Measurements from ENCODE around the gene ATG2A.

ATG2A gene

GRCh38 chr11:64891215-64891848, 25.7 kb downstream of the ATG2A start:
- no peak overlapping the region for H3K4me3 ChIP-seq (ENCODE audit: low read length)
- no peak for DNase-seq (ENCODE audit: low read depth, low spot score)

DNA sequence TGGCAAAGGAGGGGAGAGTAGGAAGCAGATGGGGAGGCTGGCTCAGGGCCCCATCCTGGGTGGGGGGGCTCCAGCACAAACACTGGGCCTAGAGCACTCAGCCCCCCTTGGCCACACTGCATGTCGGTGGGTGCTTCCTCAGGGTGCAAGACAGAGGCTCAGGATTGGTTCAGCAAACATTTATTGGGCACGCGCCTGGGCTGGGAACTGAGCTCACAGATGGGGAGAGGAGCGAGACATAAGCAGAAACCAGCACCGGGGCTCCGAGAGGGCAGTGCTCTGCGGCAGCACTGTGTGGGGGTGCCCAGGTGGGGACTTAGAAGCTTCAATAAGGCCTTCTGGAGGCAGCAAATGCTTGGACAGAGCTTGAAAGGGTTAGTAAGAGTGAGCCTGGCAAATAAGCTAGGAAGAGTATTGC, 26.5 kb downstream of the ATG2A start:
- DNase-seq (ENCODE audit: low read depth, low spot score), result no peak
- H3K4me3 ChIP-seq (ENCODE audit: low read length), result no peak overlapping the region

GRCh38 chr11:64888729-64889511, 28.1 kb downstream of the ATG2A start:
- no peak overlapping the region for H3K4me3 ChIP-seq (ENCODE audit: low read length)
- DNase-seq (ENCODE audit: low read depth, low spot score), result no peak

DNA sequence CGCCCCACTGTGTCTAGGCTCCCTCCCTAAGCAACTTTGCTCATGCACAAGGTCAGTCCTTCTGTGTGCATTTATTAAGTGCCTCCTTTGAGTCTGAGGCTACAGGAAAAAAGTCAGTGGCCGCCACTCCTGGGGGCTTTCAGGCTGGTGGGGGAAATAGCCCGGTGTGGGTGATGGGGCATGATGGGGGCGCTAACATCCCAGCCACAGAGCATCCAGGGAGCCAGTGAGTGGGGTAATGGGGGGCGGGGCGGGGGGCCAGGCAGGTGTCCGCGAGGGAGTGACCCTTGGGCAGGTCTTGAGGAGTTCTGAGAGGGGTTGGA, 28.6 kb downstream of the ATG2A start:
- peak overlapping the region; percentile 48 for H3K4me3 ChIP-seq (ENCODE audit: low read length)
- DNase-seq (ENCODE audit: low read depth, low spot score), result no peak

DNA sequence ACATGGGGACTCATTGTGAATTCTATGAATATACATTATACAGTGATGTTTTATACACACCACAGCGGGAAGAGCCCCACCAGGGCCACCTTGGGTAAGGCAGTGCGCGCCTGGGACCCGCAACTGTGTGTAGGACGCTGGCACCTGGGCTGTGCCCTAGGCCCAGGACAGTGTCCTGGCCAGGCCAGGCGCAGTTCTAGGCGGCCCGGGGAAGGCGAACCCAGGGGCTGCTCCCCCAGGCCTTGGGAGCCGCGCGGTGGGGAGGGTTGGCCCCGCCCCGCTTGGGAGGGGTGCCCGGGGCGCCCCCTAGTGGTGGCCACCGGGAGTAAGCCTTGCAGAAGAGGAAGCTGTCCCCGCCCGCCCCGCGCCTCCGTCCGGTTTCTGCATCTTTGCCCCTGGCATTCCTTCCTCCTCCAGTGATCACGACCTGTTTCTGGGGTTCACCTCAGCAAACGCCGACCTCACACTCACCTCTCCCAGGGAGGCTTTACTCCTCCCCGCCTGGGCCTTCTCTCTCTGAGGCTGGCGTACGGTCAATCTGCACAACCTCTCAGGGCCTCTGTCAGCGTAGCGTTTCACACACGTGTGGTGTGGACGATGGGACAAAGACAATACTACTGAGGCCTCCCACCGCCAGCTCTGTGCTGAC, 29.1 kb downstream of the ATG2A start:
- H3K4me3 ChIP-seq (ENCODE audit: low read length), result peak overlapping the region; percentile 48
- DNase-seq (ENCODE audit: low read depth, low spot score), result peak; percentile 50

GRCh38 chr11:64887234-64887756, 29.7 kb downstream of the ATG2A start:
- no peak for DNase-seq (ENCODE audit: low read depth, low spot score)
- no peak overlapping the region; the same call in 1 of the 2 replicates for H3K4me3 ChIP-seq (ENCODE audit: low read length)

- no peak overlapping the region for H3K4me3 ChIP-seq (ENCODE audit: low read length)
- DNase-seq (ENCODE audit: low read depth, low spot score), result no peak
These were observed 31.4 kb downstream of the ATG2A start for GRCh38 chr11:64885367-64886286.

GRCh38 chr11:64884019-64884418, 33.0 kb downstream of the ATG2A start:
- H3K4me3 ChIP-seq (ENCODE audit: low read length), result no peak overlapping the region
- DNase-seq (ENCODE audit: low read depth, low spot score), result no peak

DNA sequence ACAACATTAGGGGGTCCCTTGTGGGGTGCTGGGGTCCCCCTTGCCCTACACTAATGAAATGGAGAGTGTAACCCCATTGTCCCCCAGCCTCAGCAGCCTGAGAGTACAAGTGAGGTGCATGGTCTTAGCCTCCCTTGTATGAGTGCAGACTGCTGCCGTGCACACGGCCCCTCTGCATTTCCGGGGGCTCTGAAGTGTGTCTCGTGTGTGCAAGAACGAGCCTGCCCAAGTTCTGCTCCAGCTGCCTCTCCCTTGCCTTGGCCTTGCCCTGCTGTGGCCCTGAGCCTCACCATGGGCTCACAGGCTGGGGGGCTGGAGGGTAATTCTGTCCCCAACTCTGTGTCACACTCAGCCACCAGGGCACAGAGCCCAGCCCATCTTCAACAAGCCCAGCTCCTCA, 33.4 kb downstream of the ATG2A start:
- H3K4me3 ChIP-seq (ENCODE audit: low read length), result no peak overlapping the region
- no peak for DNase-seq (ENCODE audit: low read depth, low spot score)

GRCh38 chr11:64882243-64882642, 34.8 kb downstream of the ATG2A start:
- no peak for DNase-seq (ENCODE audit: low read depth, low spot score)
- no peak overlapping the region for H3K4me3 ChIP-seq (ENCODE audit: low read length)

GRCh38 chr11:64881476-64881875, 35.5 kb downstream of the ATG2A start:
- no peak for DNase-seq (ENCODE audit: low read depth, low spot score)

DNA sequence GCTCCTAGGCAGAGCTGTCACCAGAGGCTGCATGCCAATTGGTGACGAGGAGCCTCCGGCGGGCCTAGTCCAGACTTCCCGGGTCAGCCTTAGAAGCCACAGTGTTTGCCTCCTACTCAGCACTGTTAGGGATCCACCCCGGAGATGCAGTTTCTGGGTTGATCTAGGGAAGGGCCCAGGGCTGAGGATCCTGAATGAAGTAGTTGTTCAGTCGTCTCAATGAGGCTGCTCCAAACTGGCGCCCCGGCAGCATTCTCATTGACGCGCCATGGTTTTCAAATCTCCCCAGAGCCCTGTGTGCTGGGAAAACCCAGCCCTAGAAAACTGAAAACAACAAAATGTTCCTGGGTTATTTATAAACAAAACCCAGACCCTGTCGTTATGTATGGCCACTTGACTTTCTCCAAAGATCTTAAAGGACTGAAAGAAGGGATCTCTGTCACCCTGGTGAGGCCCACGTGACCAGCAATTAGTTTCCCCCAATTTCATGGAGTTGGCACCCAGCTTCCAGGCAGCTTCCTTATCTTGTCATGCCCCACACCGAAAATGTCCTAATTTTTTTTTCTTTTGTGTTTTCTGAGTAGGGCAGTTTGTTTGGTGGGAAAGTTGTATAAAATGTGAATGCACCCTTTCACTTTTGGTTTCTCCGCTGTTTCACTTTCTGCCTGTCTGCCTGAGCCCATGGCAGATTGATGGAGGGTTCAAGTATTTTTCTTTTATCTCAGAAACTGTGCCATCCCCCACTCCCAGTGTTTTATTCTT, 36.6 kb downstream of the ATG2A start:
- H3K4me3 ChIP-seq (ENCODE audit: low read length), result no peak overlapping the region
- DNase-seq (ENCODE audit: low read depth, low spot score), result no peak

More at GRCh38 chr11:64881476-64881875, 35.5 kb downstream of the ATG2A start:
- H3K4me3 ChIP-seq (ENCODE audit: low read length), result no peak overlapping the region

DNA sequence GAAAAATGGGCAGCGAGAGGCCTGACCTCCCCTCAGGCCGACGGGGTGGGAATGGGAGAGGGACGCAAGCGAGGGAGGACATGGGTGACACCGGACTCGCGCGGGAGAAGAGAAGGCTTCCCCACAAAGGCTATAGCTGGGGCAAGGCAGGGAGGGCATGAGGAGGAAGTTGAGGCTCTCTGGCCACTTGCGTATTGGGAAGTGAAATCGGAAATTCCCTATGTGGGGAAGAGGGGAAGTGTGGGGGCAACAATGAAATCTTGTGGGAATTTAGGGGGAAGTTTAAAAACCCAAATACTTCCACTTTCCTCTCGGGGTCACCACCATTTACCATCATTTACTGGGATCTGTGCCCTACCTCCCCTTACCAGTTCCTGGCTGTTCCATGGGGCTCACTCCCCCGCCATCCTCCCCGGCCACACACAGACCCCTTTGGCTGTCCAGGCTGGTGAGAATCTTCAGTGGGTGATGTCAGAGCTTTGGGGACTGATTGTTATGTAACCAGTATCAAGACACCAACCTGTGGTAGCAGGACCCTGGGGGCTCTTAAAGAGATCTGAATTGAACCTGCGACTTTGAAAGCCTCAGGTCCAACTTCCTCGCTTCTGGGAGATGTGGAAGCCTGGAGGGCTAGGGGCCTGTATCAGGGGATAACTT, 37.6 kb downstream of the ATG2A start:
- DNase-seq (ENCODE audit: low read depth, low spot score), result no peak
- peak overlapping the region; percentile 86 for H3K4me3 ChIP-seq (ENCODE audit: low read length)

DNA sequence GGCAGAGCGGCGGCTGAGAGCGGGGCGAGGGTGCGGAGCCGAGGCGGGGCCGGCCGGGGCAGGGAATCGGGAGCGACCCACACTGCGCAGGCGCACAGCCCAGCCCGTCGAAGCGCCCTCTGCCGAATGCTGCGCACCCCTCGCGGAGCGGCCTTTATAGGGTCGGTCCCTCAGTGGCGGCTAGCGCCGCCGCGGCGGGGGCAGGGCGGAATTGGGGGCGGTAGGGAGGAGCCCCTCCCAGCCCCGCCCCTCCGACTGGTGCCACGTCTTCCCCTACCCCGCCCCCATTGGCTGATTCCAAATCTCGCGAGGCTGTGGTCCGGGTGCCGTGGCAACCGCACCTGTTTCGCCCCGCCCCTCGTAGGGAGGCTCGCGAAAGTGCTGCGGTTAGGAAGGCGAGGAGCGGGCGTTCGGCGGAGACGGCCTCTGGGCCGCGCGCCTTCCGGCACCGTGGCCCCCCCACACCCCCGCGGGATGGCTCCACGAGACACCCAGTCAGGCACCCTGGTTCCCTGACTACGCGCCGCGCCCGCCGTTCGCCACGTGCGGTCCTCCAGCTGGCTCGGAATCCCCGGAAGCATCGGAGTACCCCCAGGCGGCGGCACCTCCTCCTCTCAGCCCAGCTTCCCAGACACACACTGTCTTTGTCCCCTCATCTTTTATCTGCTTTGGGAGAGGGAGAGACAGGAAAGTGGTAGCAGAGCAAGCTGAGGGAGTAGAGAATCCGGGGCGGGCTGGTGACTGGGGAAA, 38.3 kb downstream of the ATG2A start, which contains the start of gene EHD1:
Gene EHD1, minus strand, starts transcription at position 128 of the 750 bp plus-strand sequence. CDS start 157 bp downstream, outside the sequence.
- peak within 1 kb of the TSS; percentile 97 for H3K4me3 ChIP-seq (ENCODE audit: low read length)
- DNase-seq (ENCODE audit: low read depth, low spot score), result peak; percentile 96

DNA sequence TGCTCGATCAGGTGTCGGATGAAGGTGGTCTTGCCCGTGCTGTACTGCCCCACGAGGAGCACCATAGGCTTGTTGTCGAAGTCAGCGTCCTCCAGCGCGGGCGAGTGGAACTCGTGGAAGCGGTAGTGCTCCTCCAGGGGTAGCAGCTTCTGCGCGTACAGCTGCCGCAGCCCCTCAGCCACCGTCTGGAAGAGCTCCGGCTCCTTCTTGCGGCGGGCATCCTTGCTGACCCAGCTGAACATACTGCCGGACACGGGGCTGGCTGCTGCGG, 38.9 kb downstream of the ATG2A start:
- no peak for DNase-seq (ENCODE audit: low read depth, low spot score)
- peak overlapping the region; percentile 97 for H3K4me3 ChIP-seq (ENCODE audit: low read length)

GRCh38 chr11:64877390-64878222, 39.4 kb downstream of the ATG2A start:
- peak overlapping the region; percentile 97 for H3K4me3 ChIP-seq (ENCODE audit: low read length)
- no peak for DNase-seq (ENCODE audit: low read depth, low spot score)
